SK-N-MC (cell line): ENCODE results near the gene ZMIZ1.

ENCODE experiments used
- DNase-seq: peaks from one replicate; pipeline ENCODE4 v3.0.0-alpha.2; 2011; ENCODE audit warnings: low read depth, low spot score
- H3K27ac ChIP-seq: fragments of 200-600 bp; sonication (generic); 2 replicates; pipeline ENCODE4 v1.5.1; 2016; ENCODE audit warnings: mixed run types
- H3K36me3 ChIP-seq: fragments of 200-600 bp; sonication (generic); 2 replicates; pipeline ENCODE4 v1.6.1; 2017; ENCODE audit warnings: antibody characterized with exemption, low read length, mixed read lengths; ENCODE audit not compliant: insufficient read depth
- H3K4me3 ChIP-seq: fragments of 200-600 bp; sonication (generic); 2 replicates; pipeline ENCODE4 v1.5.1; 2016
- H3K9ac ChIP-seq: fragments of 200-600 bp; sonication (generic); 2 replicates; pipeline ENCODE4 v1.8.0; 2017; ENCODE audit warnings: mixed run types, mixed read lengths; ENCODE audit not compliant: insufficient read length
- H3K9me3 ChIP-seq: fragments of 200-600 bp; sonication (generic); 2 replicates; pipeline ENCODE4 v1.6.1; 2017; ENCODE audit warnings: low read depth, mild to moderate bottlenecking, antibody characterized with exemption, low read length, moderate library complexity, mixed read lengths
- EZH2 ChIP-seq: fragments of 200-600 bp; sonication (generic); IDR thresholded peaks from one replicate; pipeline ENCODE4 v1.6.1; 2017; ENCODE audit warnings: antibody characterized with exemption
- FOXP2 ChIP-seq: optimal IDR thresholded peaks from 2 replicates; pipeline ENCODE3; 2011; ENCODE audit warnings: mild to moderate bottlenecking, moderate library complexity; ENCODE audit not compliant: insufficient read depth; ENCODE audit errors: extremely low read length, control extremely low read depth
- POLR2AphosphoS5 ChIP-seq: IDR thresholded peaks from 2 replicates; pipeline ENCODE4 v1.6.1; 2012; ENCODE audit warnings: mild to moderate bottlenecking, low read depth, low read length, borderline replicate concordance

ZMIZ1 gene

GRCh38 chr10:79113827-79114226 is 45.1 kb downstream of the ZMIZ1 start:
- Histone ChIP-seq H3K9me3 (no peaks in the 10 kb centered on the region), H3K27ac (peak overlapping the region; percentile 31; the same call in 1 of the 2 replicates), H3K4me3 (peak overlapping the region; percentile 30; the same call in 1 of the 2 replicates), H3K36me3 (no peaks in the 10 kb centered on the region), H3K9ac (no peak overlapping the region)
- TF ChIP-seq EZH2 (no peak), POLR2AphosphoS5 (no peak), FOXP2 (no peak)
- no peak for DNase-seq

DNA sequence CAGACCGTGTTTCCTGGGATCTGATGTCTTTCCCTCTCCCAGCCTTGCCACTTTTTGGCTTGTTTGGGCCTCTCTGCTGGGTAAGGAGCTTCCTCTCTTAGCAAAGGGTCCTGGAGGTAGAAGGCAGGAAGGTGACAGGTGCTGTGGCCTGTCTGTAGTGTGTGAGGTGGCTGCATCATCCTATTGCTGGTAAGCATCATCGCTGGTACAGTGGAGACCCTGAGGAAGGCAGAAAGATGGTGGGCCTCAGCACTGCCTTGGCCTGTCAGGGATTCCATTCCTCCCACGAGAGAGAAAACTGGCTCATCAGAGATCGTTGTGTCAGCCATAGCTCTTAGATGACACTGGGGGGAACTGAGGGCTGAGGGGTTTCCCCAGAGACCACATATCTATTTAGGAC is 46.5 kb downstream of the ZMIZ1 start:
- Histone ChIP-seq H3K9me3 (no peaks in the 10 kb centered on the region), H3K9ac (no peak overlapping the region), H3K27ac (no peak overlapping the region), H3K36me3 (no peaks in the 10 kb centered on the region), H3K4me3 (no peak overlapping the region)
- no peak for DNase-seq
- TF ChIP-seq EZH2, result no peak

- TF ChIP-seq POLR2AphosphoS5, result no peak
- no peak for TF ChIP-seq FOXP2
- TF ChIP-seq EZH2, result no peak
Observed at GRCh38 chr10:79116368-79116767, 47.6 kb downstream of the ZMIZ1 start.

GRCh38 chr10:79116801-79117723 is 48.3 kb downstream of the ZMIZ1 start:
- TF ChIP-seq EZH2, result no peak
- TF ChIP-seq POLR2AphosphoS5, result no peak
- no peak for TF ChIP-seq FOXP2
- no peak for DNase-seq
- H3K27ac ChIP-seq, result no peak overlapping the region
- H3K9me3 ChIP-seq, result no peaks in the 10 kb centered on the region
- no peak overlapping the region for H3K4me3 ChIP-seq
- H3K9ac ChIP-seq, result no peak overlapping the region
- H3K36me3 ChIP-seq, result no peaks in the 10 kb centered on the region

More at GRCh38 chr10:79116368-79116767, 47.6 kb downstream of the ZMIZ1 start:
- Histone ChIP-seq H3K4me3 (no peak overlapping the region), H3K9me3 (no peaks in the 10 kb centered on the region), H3K36me3 (no peaks in the 10 kb centered on the region), H3K9ac (no peak overlapping the region), H3K27ac (no peak overlapping the region)
- no peak for DNase-seq

- no peak for DNase-seq
- H3K9ac ChIP-seq, result no peak overlapping the region
- TF ChIP-seq POLR2AphosphoS5 (no peak), EZH2 (no peak), FOXP2 (no peak)
- no peaks in the 10 kb centered on the region for H3K9me3 ChIP-seq
- H3K27ac ChIP-seq, result no peak overlapping the region
- H3K4me3 ChIP-seq, result no peak overlapping the region
- no peaks in the 10 kb centered on the region for H3K36me3 ChIP-seq
Observed at GRCh38 chr10:79118286-79119202, 49.8 kb downstream of the ZMIZ1 start.

DNA sequence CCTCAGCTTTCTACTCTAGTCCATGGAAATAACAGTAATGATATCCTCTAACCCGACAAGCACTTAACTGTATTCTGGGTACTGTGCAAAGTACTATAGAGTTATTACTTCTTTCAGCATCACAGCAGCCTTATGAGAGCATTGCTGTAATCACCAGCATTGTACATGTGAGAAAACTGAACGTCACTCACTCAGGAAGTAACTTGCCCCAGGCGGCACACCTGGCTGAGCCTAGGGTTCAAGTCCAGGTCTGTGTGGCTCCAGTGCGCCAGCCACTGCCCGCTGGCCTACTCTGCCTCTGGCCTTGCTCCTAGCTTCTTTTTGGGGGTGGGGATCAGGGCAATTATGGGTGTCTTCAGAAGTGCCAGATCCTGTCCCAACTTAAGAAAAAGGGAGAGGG is 50.5 kb downstream of the ZMIZ1 start:
- Histone ChIP-seq H3K36me3 (no peaks in the 10 kb centered on the region), H3K4me3 (no peak overlapping the region), H3K27ac (no peak overlapping the region), H3K9ac (no peak overlapping the region), H3K9me3 (no peaks in the 10 kb centered on the region)
- no peak for TF ChIP-seq POLR2AphosphoS5
- TF ChIP-seq FOXP2, result no peak
- no peak for TF ChIP-seq EZH2
- no peak for DNase-seq

DNA sequence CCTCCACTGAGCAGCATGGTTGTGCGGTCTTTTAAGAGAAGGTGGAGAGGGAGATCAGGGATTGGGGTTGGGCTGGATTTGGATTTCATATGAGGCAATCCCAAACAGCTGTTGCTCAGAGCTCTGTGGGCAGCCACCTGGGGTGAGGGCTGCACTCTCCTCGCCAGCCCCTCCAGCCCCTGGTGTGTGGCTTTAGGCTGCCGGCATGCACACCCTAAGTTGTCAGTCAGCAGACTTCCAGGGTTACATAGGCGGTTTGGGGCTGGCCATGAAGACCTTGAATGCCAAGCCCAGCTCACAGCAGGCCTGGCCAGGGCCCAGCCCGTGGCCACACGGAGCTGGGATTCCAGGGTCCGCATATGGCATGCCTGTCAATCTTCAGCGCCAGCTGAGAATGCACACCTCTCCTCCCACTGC is 54.8 kb downstream of the ZMIZ1 start:
- no peak overlapping the region for H3K27ac ChIP-seq
- TF ChIP-seq FOXP2, result no peak
- no peak for TF ChIP-seq POLR2AphosphoS5
- no peak for TF ChIP-seq EZH2
- no peaks in the 10 kb centered on the region for H3K36me3 ChIP-seq

DNA sequence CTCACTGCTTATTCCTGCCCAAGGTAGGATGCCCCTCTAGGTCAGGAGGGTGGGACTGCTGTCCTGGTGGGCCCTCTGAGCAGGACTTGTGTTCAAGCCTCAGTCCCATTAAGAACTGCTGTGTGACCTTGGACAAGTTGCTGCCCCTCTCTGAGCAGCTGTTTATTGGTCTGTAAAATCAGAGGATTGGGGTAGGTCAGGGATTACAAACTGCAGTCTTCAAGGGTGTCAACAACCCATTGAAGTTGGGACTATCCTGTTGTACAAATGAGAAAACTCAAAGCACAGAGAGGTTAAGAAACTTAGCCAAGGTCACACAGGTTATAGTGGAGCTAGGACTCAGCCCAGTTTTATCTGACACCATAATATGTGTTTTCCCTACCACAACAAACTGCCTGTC is 55.3 kb downstream of the ZMIZ1 start:
- Histone ChIP-seq H3K9ac (no peak overlapping the region), H3K4me3 (no peak overlapping the region), H3K36me3 (no peaks in the 10 kb centered on the region), H3K27ac (no peak overlapping the region), H3K9me3 (no peaks in the 10 kb centered on the region)
- TF ChIP-seq FOXP2 (no peak), EZH2 (no peak), POLR2AphosphoS5 (no peak)
- no peak for DNase-seq

More for the DNA sequence above, 54.8 kb downstream of the ZMIZ1 start:
- no peak for DNase-seq
- Histone ChIP-seq H3K9ac (no peak overlapping the region), H3K4me3 (no peak overlapping the region), H3K9me3 (no peaks in the 10 kb centered on the region)
